Measurements from ENCODE around the gene MANEAL. TPM values are rescaled to one million over a fixed set of nuclear protein-coding genes. Genes with fewer than 3 reads are reported as not detected.

The MANEAL gene
- total and polyA plus RNA-seq, 4 donors: 0.96 to 6.2 (median 1.4) TPM

DNA sequence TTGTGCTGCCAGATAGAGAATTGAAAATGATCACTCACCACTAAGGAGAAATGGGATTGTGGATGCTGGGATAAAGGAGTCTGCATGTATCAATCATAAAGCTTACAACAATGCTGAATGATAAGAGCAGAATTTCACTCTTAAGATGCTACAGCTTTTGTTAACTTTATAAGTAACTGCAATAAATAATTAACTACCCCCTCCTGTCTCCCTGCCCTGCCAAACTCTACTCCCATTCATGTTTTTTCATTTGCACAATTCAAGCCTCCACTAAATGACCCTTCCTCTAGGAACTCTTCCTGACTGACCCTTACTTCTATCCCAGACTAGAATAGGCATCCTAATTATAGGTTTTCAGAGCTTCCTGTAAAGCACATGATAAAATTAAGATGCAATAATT, 50.9 kb downstream of the MANEAL start:
- DNase-seq (ENCODE audit: low spot score): no peak
- Histone ChIP-seq H3K4me1 (ENCODE audit: control insufficient read depth in 4 of 4, insufficient read depth in 4 of 4, low read length in 3 of 4) (peaks cover 0 to 17% (median 4%) of the 10 kb centered on the region in 4 donors), H3K27ac (ENCODE audit: low read depth in 1 of 2, low read length in 2 of 2) (no peak overlapping the region), H3K4me3 (ENCODE audit: low read depth in 1 of 3, low read length in 3 of 3) (no peak overlapping the region), H3K9me3 (ENCODE audit: control insufficient read depth in 4 of 4, low read length in 3 of 4) (no peaks in the 10 kb centered on the region), H3K36me3 (ENCODE audit: control insufficient read depth in 4 of 4, insufficient read depth in 3 of 4, low read depth in 1 of 4, low read length in 3 of 4) (peaks cover 2 to 7% (median 5%) of the 10 kb centered on the region in 4 donors), H3K27me3 (ENCODE audit: control insufficient read depth in 4 of 4, insufficient read depth in 4 of 4, low read length in 3 of 4) (no peaks in the 10 kb centered on the region), H3K9ac (ENCODE audit: low read depth in 1 of 2, low read length in 2 of 2) (no peak overlapping the region)
- TF ChIP-seq NR2F2 (IDR thresholded peaks at IDR 0.05) (no peak), HNF4A (conservative IDR thresholded peaks at IDR 0.05) (no peak), GABPA (IDR thresholded peaks at IDR 0.05 in 1 of 2, conservative IDR thresholded peaks at IDR 0.05 in 1 of 2) (no peak), ZBTB33 (IDR thresholded peaks at IDR 0.05) (no peak)

DNA sequence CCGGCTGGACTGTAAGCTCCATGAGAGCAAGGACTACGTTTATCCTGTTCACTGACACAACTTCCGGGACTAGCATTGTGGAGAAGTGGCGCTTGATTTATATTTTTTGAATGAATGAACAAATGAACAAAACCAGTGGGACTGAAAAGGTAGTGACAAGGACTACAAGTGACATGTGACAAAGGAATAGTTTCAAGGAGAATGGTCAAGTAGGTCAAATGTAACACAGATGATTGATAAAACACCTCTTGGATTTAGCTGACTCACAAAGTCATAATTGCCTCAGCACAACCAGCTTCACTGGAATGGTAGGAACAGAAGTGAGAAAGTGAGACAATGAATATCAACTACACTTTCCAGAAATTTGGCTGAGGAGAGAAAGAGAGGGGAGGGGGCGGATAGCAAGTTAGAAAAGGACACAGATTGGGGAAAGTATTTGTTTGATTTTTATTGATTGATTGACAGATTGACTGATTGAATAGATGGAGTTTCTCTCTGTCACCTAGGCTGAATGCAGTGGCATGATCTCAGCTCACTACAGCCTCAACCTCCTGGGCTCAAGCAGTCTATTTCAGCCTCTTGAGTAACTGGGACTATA, 51.5 kb downstream of the MANEAL start:
- no peak for DNase-seq (ENCODE audit: low spot score)
- WGBS: 75% methylated on average over 5 of the region's 5 CpGs
- Histone ChIP-seq H3K4me1 (ENCODE audit: control insufficient read depth in 4 of 4, insufficient read depth in 4 of 4, low read length in 3 of 4) (peaks cover 0 to 17% (median 4%) of the 10 kb centered on the region in 4 donors), H3K9me3 (ENCODE audit: control insufficient read depth in 4 of 4, low read length in 3 of 4) (no peaks in the 10 kb centered on the region), H3K27me3 (ENCODE audit: control insufficient read depth in 4 of 4, insufficient read depth in 4 of 4, low read length in 3 of 4) (no peaks in the 10 kb centered on the region), H3K9ac (ENCODE audit: low read depth in 1 of 2, low read length in 2 of 2) (no peak overlapping the region), H3K4me3 (ENCODE audit: low read depth in 1 of 3, low read length in 3 of 3) (no peak overlapping the region), H3K36me3 (ENCODE audit: control insufficient read depth in 4 of 4, insufficient read depth in 3 of 4, low read depth in 1 of 4, low read length in 3 of 4) (peaks cover 0 to 4% (median 2%) of the 10 kb centered on the region in 4 donors), H3K27ac (ENCODE audit: low read depth in 1 of 2, low read length in 2 of 2) (no peak overlapping the region)
- TF ChIP-seq RAD21 (IDR thresholded peaks at IDR 0.05): no peak

DNA sequence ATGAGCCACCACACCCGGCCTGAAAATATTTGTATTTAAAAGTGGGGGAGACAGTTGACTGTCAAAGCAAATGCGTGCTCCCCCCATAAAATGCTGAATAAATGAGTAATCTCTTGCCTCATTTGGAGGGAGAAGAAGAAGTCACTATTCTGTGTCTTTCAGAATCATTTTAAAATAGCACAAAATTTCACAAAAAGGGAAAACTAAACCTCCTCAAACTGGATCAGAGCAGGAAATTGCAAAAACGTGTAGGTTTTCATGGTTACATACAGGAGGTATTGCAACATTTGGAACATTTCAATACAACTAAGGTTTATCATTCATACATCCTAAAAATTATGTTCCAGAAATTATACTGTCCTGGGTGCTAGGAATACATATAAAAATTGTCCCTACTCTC, 52.1 kb downstream of the MANEAL start:
- no peak for TF ChIP-seq ATF3 (IDR thresholded peaks at IDR 0.05)
- Histone ChIP-seq H3K4me3 (ENCODE audit: low read depth in 1 of 3, low read length in 3 of 3) (no peak overlapping the region), H3K9ac (ENCODE audit: low read depth in 1 of 2, low read length in 2 of 2) (no peak overlapping the region), H3K9me3 (ENCODE audit: control insufficient read depth in 4 of 4, low read length in 3 of 4) (no peaks in the 10 kb centered on the region), H3K4me1 (ENCODE audit: control insufficient read depth in 4 of 4, insufficient read depth in 4 of 4, low read length in 3 of 4) (peaks cover 0 to 21% (median 7%) of the 10 kb centered on the region in 4 donors), H3K27me3 (ENCODE audit: control insufficient read depth in 4 of 4, insufficient read depth in 4 of 4, low read length in 3 of 4) (no peaks in the 10 kb centered on the region), H3K36me3 (ENCODE audit: control insufficient read depth in 4 of 4, insufficient read depth in 3 of 4, low read depth in 1 of 4, low read length in 3 of 4) (peaks cover 0 to 4% (median under 1%) of the 10 kb centered on the region in 4 donors), H3K27ac (ENCODE audit: low read depth in 1 of 2, low read length in 2 of 2) (no peak overlapping the region)
- no peak for DNase-seq (ENCODE audit: low spot score)
- WGBS: 75% methylated on average over 3 of the region's 3 CpGs

GRCh38 chr1:37846647-37847339, 53.1 kb downstream of the MANEAL start:
- no peaks in the 10 kb centered on the region for H3K9me3 ChIP-seq (ENCODE audit: control insufficient read depth in 4 of 4, low read length in 3 of 4)
- peaks cover 0 to 29% (median 16%) of the 10 kb centered on the region in 4 donors for H3K4me1 ChIP-seq (ENCODE audit: control insufficient read depth in 4 of 4, insufficient read depth in 4 of 4, low read length in 3 of 4)
- H3K27ac ChIP-seq (ENCODE audit: low read depth in 1 of 2, low read length in 2 of 2): no peak overlapping the region
- H3K4me3 ChIP-seq (ENCODE audit: low read depth in 1 of 3, low read length in 3 of 3): no peak overlapping the region
- WGBS: 84% methylated on average over 4 of the region's 4 CpGs
- TF ChIP-seq TAF1 (conservative IDR thresholded peaks at IDR 0.05): no peak
- no peak for TF ChIP-seq FOXA1 (IDR thresholded peaks at IDR 0.05)
- TF ChIP-seq, protein P1, sequence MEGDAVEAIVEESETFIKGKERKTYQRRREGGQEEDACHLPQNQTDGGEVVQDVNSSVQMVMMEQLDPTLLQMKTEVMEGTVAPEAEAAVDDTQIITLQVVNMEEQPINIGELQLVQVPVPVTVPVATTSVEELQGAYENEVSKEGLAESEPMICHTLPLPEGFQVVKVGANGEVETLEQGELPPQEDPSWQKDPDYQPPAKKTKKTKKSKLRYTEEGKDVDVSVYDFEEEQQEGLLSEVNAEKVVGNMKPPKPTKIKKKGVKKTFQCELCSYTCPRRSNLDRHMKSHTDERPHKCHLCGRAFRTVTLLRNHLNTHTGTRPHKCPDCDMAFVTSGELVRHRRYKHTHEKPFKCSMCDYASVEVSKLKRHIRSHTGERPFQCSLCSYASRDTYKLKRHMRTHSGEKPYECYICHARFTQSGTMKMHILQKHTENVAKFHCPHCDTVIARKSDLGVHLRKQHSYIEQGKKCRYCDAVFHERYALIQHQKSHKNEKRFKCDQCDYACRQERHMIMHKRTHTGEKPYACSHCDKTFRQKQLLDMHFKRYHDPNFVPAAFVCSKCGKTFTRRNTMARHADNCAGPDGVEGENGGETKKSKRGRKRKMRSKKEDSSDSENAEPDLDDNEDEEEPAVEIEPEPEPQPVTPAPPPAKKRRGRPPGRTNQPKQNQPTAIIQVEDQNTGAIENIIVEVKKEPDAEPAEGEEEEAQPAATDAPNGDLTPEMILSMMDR (IDR thresholded peaks at IDR 0.05; ENCODE audit: low read depth, low read length, missing input control): no peak
- TF ChIP-seq YY1 (IDR thresholded peaks at IDR 0.05): no peak
- TF ChIP-seq RXRA (IDR thresholded peaks at IDR 0.05): no peak
- TF ChIP-seq, protein P2, sequence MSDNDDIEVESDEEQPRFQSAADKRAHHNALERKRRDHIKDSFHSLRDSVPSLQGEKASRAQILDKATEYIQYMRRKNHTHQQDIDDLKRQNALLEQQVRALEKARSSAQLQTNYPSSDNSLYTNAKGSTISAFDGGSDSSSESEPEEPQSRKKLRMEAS (IDR thresholded peaks at IDR 0.05): no peak
- TF ChIP-seq REST (IDR thresholded peaks at IDR 0.05): no peak
- TF ChIP-seq FOXA2 (IDR thresholded peaks at IDR 0.05): no peak
- TF ChIP-seq HNF4G (IDR thresholded peaks at IDR 0.05): no peak
- no peak for TF ChIP-seq JUND (IDR thresholded peaks at IDR 0.05)
- H3K9ac ChIP-seq (ENCODE audit: low read depth in 1 of 2, low read length in 2 of 2): no peak overlapping the region
- DNase-seq (ENCODE audit: low spot score): no peak
- H3K36me3 ChIP-seq (ENCODE audit: control insufficient read depth in 4 of 4, insufficient read depth in 3 of 4, low read depth in 1 of 4, low read length in 3 of 4): peaks cover 0 to 4% (median 0%) of the 10 kb centered on the region in 4 donors
- H3K27me3 ChIP-seq (ENCODE audit: control insufficient read depth in 4 of 4, insufficient read depth in 4 of 4, low read length in 3 of 4): no peaks in the 10 kb centered on the region
